CD4-positive, alpha-beta T cell treated with Interleukin-21 for 1 hour (primary cell): ENCODE results near the gene RAB3A.
"Not testable (repeated sequence)": the region's sequence is repeated elsewhere in the genome, so short reads cannot be mapped to it uniquely, and the experiment has no call there.

ENCODE experiments used
- DNase-seq: peaks from one replicate; pipeline ENCODE4 v3.0.0-alpha.2; 2020

Gene RAB3A

DNA sequence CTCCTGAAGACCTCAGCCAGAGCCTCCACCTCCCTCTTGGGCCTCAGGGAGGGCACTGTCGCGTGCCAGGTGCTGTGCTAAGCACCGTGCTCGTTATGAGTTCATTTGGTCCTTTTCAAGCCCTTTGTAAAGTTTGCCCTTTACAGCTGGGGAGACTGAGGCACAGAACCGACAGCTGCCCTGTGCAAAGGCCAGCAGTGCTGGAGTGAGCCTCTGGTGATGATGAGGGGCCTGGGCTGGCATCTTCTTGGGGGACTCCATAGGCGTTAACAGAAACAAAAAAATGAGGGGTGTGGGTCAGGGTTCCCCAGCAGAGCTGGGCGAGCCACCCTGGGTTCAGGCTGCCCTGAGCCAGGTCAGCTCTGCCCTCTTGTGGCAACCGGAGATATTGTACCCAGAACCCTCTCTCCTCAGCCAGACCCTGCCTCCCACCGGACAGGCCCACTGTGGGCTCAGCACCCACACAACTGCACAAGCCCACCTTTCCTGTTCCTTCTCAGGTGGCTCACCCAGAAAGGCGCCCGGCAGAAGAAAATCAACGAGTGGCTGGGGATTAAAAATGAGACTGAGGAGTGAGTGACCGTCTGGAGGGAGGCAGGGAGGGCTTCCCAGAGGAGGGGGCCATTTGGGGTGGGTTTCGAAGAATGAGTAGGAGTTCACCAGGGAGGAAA is 35.7 kb downstream of the RAB3A start:
- peak; percentile 72 for DNase-seq

DNA sequence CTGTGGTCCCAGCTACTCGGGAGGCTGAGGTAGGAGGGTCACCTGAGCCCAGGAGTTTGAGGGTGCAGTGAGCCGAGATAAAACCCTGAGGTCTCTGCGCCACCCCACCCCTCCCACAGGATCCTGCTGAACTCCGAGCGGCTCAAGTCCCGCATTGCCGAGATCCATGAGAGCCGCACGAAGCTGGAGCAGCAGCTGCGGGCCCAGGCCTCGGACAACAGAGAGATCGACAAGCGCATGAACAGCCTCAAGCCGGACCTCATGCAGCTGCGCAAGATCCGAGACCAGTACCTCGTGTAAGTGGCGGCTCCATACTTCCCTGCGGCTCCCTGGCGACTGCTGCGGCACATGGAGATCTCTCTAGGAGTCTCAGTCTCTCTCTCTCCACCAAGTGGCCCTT is 36.8 kb downstream of the RAB3A start:
- no peak for DNase-seq

GRCh38 chr19:18165794-18166544 is 37.9 kb downstream of the RAB3A start:
- DNase-seq: no peak

DNA sequence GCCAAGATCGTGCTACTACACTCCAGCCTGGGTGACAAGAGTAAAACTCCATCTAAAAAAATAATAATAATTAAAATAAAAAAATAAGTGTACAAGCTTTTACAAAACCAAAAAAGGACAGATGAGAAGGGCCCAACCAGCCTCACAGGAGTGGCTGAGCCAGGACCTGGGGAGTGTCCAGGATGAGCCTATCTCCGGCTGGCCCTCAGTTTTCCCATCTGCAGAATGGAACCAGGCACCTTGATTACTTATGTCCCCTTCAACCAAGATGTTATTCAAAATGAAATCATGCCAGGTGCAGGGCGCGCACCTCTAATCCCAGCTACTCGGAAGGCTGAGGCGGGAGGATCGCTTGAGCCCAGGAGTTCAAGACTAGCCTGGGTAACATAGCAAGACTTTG is 39.8 kb downstream of the RAB3A start:
- no peak for DNase-seq

DNA sequence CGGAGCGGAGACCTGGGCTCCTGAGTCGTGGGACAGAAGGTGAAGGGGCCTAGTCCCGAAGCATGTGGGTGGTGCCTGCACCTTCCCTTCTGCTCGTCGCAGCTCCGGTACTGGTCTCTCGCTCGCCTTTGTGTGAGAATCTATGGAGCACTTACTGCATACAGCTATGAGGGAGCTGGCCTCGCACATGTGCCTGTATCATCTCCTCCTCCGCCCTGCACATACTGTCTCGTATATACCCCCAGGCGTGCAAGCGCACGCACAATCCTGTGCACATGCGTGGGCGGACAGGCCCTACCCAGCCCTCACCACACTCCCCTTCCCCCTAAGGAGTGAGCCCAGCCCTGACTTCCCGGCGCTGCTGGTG is 42.2 kb downstream of the RAB3A start:
- no peak for DNase-seq

DNA sequence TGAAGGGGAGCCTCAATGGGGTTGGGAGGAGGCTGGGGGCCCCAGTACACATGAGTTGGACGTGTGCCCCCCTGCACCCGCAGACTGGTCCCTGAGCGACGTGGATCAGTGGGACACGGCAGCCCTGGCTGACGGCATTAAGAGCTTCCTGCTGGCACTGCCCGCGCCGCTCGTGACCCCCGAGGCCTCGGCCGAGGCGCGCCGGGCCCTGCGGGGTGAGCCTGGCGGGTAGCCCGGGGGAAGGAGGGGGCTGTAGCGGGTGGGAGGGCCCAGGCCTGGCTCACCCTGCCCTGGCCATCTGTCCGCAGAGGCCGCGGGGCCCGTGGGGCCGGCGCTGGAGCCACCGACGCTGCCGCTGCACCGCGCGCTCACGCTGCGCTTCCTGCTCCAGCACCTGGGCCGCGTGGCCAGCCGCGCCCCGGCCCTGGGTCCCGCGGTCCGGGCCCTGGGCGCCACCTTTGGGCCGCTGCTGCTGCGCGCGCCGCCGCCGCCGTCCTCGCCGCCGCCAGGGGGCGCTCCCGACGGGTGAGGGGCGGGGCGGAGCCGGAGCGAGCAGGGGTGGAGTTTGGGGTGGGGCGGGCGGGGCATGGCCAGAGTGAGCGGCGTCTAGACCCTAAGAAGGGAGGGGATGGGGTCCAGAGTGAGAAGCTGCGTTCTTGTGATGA is 42.7 kb downstream of the RAB3A start:
- DNase-seq: peak; percentile 85

- DNase-seq: no peak
Measured at GRCh38 chr19:18160493-18160970, 43.3 kb downstream of the RAB3A start.

- no peak for DNase-seq
Measured at GRCh38 chr19:18159810-18160209, 44.0 kb downstream of the RAB3A start.

GRCh38 chr19:18159059-18159616 is 44.7 kb downstream of the RAB3A start:
- DNase-seq: not testable (repeated sequence)

DNA sequence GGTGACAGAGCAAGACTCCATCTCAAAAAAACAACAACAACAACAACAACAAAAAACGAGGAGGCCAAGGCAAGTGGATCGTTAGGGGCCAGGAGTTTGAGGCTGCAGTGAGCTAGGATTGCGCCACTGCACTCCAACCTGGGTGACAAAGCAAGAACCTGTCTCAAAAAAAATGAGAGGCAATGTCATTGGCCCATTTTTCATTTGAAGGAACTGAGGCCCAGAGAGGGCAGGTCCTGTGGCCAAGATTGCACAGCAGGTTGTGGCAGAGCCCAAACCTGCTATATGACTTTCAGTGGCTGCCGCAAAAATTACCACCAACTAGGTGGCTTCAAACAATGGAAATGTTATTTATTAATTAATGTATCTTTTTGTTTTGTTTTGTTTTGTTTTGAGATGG is 45.4 kb downstream of the RAB3A start:
- no peak for DNase-seq

DNA sequence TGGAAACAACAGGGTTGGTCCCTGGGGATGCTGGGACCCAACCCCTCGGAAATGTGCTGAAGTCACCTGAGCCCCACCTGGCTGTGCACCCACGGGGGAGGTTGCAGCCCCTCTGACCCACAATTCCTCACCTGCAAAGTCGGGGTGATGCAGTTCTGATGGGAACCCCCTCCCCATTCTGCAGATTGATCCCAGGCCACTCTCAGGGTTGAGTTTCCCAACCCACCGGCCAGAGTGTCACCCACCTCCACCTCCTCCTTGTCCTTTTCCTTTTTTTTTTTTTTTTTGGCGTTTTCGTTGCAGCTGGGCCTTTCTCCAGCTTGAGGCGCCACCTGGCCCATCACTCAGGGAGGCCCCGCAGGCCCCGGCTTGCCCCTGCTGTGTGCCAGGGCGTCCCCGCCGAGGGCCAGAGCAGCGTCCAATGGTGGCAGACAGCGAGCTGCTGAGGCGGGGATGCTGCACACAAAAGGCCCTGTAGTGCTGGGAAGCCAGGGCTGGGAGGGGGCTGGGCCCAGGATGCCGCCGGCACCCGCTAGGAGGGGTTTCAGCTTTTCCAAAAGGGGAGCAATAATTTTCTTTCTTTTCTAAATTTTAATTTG is 46.3 kb downstream of the RAB3A start:
- no peak for DNase-seq

DNA sequence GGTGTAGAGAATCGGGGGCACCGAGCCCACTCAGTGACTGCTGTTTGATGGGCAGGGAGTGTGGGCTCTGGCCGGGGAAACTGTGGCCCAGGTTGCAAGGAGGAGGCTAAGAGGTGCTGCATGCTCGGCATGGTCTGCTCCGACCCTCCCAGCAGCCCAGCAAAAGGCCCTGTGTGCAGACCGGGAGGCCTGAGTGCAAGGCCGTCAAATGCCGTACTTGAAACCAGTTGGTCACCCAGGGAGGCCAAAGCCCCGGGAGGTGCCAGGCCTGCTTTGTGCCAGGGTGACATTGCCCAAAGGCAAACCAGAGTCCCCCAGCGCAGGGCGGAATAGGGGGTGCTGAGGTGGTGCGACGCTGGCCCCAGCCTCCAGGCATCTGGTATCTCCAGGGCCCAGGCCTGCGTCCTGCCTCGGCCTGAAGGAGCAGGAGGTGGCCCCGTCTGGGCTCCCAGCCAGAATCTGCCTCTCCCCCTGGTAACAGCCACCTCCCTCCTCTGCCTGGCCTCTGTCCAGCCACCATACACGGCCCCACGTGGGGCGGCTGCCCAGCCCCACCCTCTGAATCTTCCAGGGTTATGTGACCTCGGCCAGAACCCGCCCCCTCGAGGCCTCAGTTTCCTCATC is 46.9 kb downstream of the RAB3A start:
- no peak for DNase-seq

DNA sequence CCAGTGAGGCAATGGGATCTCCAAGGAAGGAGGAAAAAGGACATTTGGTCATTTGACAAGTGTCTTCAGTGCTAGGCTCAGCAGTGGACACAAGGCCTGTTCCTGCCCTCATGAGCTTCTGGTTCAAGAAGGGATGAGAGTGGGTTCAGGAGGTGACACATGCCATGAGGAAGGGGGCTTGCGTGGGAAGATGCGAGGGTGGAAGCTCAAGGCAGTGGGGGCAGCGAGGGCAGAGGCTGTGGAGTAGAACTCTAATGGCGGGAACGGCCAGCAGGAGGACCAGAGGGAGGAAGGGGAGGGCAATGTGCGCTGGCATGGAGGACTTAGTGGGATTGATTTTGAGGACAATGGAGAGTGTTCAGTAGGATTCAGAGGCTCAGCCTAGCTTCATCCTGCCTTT is 47.6 kb downstream of the RAB3A start:
- no peak for DNase-seq

DNA sequence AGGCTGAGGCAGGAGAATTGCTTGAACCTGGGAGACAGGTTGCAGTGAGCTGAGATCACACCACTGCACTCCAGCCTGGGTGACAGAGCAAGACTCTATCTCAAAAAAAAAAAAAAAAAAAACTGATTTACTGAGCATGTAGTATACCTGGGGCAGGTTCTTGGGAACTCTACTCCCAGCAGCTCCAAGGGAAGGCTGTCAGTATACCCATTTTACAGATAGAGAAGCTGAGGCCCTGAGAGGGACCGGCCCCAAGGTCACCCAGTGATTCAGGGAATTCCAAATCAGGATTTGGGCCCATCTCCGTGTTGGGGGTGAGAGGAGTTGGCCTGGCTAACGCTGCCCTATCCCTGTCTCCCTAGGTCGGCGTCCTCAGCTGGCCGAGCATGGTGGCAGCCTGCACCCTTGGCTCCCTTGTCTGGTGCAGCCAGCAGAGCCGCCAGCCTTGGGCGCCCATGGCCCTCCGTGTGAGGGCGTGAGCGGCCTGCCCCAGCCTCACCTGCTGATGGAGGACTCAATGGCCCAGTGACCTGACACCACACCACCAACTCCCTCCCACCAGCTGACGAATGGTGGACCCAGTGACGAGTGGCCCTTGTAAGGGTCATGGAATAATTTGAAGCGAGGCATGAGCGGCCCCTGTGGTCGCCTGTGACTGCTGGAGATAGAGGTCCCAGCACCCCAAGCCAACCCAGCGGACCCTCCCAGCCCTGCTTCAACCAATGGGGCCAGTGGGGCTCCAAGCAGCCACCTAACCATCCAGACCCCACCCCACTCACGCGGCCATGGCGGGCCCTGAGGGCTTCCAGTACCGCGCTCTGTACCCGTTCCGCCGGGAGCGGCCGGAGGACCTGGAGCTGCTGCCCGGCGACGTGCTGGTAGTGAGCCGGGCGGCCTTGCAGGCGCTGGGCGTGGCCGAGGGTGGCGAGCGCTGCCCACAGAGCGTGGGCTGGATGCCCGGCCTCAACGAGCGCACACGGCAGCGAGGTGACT is 48.5 kb downstream of the RAB3A start:
- no peak for DNase-seq

GRCh38 chr19:18153556-18154134 is 50.2 kb downstream of the RAB3A start:
- peak; percentile 13 for DNase-seq

- DNase-seq: peak; percentile 99
Measured at GRCh38 chr19:18152817-18153555, 50.9 kb downstream of the RAB3A start, which contains the start of gene PIK3R2. PIK3R2 (plus strand) TSS chr19:18153163; CDS start chr19:18155880, 2,717 bp downstream.

DNA sequence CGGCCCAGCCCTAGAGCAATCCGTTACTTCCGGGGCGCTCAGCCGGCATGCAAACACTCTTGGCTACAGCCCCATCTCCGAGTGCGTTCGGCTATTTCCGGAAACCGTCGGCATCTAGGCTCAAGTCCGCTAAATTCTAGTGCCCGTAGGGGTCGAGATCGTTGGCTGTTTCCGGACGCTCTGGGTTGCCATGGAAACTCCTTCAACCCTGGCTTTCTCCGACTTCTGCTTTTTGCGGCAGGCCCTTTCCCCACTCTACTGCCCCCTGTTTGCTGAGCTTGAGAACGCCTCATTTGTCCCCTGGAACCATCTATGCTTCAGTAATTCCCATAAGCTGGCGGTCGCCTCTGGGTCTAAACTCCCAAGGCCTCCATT is 51.4 kb downstream of the RAB3A start:
- peak; percentile 98 for DNase-seq

GRCh38 chr19:18150776-18151624 is 52.8 kb downstream of the RAB3A start:
- DNase-seq: no peak

DNA sequence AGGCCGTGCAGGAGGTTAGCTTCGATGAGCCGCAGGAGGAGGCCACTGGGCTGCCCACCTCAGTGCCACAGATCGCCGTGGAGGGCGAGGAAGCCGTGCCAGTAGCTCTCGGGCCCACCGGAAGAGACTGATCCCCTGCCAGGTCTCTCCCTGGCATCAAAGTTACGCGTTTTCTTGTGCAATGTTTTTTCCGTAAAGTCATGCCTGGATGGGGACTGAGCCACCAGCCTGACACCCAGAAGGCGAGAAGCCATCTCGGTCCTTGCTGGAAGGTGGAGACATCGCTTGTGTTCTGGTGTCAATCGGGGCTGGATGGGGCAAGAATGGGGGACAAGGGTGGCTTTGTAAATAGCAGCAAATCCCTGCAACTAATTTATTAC is 54.3 kb downstream of the RAB3A start:
- DNase-seq: no peak
